Kidney epithelial cell (primary cell): ENCODE measurements around the gene KDM6B. TPM values are rescaled to one million over a fixed set of nuclear protein-coding genes. Genes with fewer than 3 reads are reported as not detected.

Experiments used
- DNase-seq: peaks from one replicate; pipeline ENCODE4 v3.0.0-alpha.2; 2010; ENCODE audit warnings: low read depth
- H3K27me3 ChIP-seq: 2 replicates; pipeline ENCODE4 v1.6.0; 2011; ENCODE audit warnings: low read length; ENCODE audit not compliant: control insufficient read depth, insufficient read depth
- H3K36me3 ChIP-seq: 2 replicates; pipeline ENCODE4 v1.5.1; 2011; ENCODE audit warnings: low read length; ENCODE audit not compliant: control insufficient read depth, insufficient read depth
- H3K4me3 ChIP-seq: 2 replicates; pipeline ENCODE4 v1.5.1; 2011; ENCODE audit warnings: low read depth, mild to moderate bottlenecking, control low read depth, low read length
- CTCF ChIP-seq: IDR thresholded peaks from 2 replicates; pipeline ENCODE4 v1.5.1; 2011; ENCODE audit warnings: mild to moderate bottlenecking, moderate library complexity, low read length, control low read depth, inconsistent platforms; ENCODE audit not compliant: insufficient read depth, poor library complexity, severe bottlenecking
- total RNA-seq: library from RNA; depleted of rRNA; stranded (reverse); fragments of >200 nt; gene quantifications from 2 replicates; pipeline ENCODE4 v1.2.3, GENCODE V29; 2015

KDM6B gene
- total RNA-seq, 1 donor from 2014 or later: 15.6 TPM

GRCh38 chr17:7820231-7820630 is 13.8 kb upstream of the KDM6B start:
- no peak for DNase-seq
- no peak overlapping the region for H3K4me3 ChIP-seq
- peaks cover 12% of the 10 kb centered on the region for H3K27me3 ChIP-seq
- H3K36me3 ChIP-seq: no peaks in the 10 kb centered on the region
- TF ChIP-seq CTCF: no peak

- DNase-seq: no peak
- no peaks in the 10 kb centered on the region for H3K36me3 ChIP-seq
- no peak for TF ChIP-seq CTCF
- no peak overlapping the region for H3K4me3 ChIP-seq
- peaks cover 12% of the 10 kb centered on the region for H3K27me3 ChIP-seq
Observed at GRCh38 chr17:7822126-7822525, 11.9 kb upstream of the KDM6B start.

GRCh38 chr17:7823581-7824001 is 10.4 kb upstream of the KDM6B start:
- no peak for DNase-seq
- peaks cover 11% of the 10 kb centered on the region for H3K27me3 ChIP-seq
- TF ChIP-seq CTCF: no peak
- H3K4me3 ChIP-seq: no peak overlapping the region
- H3K36me3 ChIP-seq: no peaks in the 10 kb centered on the region

GRCh38 chr17:7824021-7824924 is 9.7 kb upstream of the KDM6B start:
- no peak for TF ChIP-seq CTCF

GRCh38 chr17:7825206-7825990 is 8.6 kb upstream of the KDM6B start:
- no peak for TF ChIP-seq CTCF
- H3K36me3 ChIP-seq: no peaks in the 10 kb centered on the region
- no peak overlapping the region for H3K4me3 ChIP-seq
- DNase-seq: no peak
- H3K27me3 ChIP-seq: peaks cover 8% of the 10 kb centered on the region

More at GRCh38 chr17:7824021-7824924, 9.7 kb upstream of the KDM6B start:
- DNase-seq: no peak
- Histone ChIP-seq H3K4me3 (no peak overlapping the region), H3K27me3 (peaks cover 8% of the 10 kb centered on the region), H3K36me3 (no peaks in the 10 kb centered on the region)
